NCI-H2227 (cell line): Measurements from ENCODE around the gene C11orf21.

Experiments
- DNase-seq: peaks from one replicate; lab custom pipeline; 2025; ENCODE audit not compliant: unreplicated experiment; lab: John Stamatoyannopoulos, UW

The C11orf21 gene

DNA sequence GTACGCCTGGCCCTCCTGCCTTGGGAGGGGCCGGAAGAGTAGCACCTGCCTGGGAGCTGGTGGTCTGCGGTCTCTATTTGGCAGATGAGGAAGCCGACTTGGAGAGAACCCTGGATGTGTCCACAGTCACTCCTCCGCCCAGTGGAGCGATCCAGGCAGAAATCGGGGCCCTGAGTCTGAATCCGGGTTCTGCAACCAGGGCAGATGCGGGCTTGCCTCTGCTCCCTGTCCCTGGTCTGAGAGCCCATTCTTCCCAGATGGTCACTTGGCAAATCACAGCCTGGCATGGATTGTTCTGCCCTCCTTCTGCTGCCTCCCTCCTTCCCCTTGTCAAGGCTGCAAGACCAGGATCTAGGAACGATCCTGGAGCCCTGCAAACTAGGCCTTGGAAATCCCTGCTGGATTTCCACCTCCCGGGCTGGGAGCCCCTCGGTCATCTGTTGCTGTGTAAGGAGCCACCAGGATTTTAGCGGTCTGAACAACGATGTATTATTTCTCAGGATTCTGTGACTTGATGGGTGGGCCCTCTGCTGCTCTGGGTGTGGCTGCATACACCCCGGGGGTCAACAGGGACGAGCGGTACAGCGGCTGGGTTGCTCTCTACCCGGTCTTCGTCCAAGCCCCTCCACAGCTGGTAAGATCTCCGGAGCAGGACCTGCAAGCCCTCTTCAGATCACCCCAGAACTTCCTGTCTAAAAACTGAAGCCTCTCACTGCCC lies 29.3 kb downstream of the C11orf21 start:
- no peak for DNase-seq

DNA sequence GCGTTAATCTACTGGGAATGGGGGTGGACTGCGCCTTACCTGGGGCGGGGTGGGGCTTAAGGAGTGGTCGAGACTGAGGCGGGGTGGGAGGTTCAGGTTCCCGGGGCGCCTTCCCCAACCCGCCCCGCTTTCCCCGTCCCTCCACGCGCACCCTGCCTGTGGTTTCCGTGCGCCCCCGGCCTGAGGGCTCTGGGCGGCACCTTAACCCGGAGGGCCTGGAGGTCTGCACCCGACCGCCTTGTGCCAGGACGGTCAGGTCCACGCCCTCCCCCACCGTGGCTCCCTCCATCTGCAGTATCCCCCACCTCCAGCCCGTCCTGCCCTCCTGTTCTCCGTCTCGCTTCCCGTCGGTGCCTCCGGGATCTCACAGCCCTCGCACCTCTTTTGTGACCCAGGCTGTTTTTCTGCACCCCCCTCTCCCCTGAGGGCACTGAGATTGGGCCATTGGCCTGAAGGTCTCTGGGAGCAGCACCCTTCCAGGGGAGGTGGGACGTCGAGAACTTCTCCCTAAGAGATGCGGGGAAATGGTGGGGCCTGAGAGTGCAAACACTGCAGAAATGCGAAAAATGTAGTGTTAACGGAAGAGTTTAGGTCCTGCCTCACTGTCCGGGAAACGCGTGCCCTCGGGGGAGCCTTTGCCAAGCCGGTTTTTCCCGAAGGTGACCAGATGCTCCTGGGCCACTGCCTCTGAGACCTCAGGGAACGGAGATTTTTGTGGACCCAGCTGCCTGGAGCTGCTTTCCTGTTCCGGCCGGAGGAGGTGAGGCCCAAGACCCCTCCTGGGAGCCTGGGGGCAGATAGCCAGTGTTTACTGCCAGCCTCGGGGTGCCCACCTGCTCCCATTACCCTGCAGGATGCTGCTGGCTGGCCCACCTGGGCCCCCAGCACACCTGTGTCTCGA lies 30.1 kb downstream of the C11orf21 start:
- no peak for DNase-seq

DNA sequence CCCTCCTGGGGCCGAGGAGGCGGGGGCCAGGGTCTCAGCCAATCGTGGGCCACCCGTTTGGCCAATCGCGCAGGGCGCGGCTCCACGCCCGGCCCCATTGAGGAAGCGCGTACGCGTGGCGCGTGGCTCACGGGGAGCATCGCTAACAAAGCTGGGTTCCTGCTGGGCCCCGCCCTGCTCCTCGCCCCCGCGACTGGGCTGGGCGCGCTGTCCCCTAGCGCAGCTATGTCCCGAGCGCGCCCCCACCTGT lies 30.7 kb downstream of the C11orf21 start:
- DNase-seq: no peak

DNA sequence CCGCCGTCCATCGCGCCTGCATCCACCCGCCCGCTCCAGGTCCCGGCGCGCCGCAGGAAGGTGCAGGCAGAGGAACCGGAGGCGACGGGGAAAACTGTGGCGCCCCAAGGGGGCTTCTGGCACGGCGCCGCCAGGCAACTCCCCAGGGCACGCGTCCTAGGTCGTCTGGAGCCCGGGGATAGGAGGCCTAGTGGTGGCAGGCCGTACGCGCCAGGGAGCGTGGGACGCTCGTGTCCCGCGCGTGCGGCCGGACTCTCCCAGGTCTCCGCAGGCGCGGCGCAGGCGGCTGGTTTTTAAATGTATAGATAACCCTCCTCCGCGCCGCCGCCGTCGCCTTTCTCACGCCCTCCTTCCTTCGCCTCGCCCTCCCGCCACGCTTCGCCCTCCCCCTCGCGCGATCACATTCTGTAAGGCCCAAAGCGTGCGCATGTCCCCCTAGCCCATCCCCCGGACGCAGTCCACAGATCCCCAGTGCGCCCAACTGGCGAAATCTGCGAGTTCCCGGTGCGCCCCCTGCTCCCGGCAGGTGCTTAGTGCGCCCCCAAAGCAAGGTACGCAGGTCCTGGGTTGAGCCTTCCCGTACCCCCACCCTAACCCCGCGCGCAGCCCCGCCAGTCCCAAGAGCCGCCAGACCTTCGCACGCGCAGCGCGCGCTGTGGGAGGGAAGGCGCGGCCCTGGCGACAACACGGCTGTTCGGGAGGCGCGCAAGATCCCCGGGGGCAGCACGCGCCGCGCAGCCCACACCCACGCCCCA lies 31.2 kb downstream of the C11orf21 start, which contains the start of gene ASCL2:
Gene ASCL2 (minus strand): TSS at position 267 of the 755 bp plus-strand sequence. CDS start 256 bp downstream, at position 11.
- no peak for DNase-seq

DNA sequence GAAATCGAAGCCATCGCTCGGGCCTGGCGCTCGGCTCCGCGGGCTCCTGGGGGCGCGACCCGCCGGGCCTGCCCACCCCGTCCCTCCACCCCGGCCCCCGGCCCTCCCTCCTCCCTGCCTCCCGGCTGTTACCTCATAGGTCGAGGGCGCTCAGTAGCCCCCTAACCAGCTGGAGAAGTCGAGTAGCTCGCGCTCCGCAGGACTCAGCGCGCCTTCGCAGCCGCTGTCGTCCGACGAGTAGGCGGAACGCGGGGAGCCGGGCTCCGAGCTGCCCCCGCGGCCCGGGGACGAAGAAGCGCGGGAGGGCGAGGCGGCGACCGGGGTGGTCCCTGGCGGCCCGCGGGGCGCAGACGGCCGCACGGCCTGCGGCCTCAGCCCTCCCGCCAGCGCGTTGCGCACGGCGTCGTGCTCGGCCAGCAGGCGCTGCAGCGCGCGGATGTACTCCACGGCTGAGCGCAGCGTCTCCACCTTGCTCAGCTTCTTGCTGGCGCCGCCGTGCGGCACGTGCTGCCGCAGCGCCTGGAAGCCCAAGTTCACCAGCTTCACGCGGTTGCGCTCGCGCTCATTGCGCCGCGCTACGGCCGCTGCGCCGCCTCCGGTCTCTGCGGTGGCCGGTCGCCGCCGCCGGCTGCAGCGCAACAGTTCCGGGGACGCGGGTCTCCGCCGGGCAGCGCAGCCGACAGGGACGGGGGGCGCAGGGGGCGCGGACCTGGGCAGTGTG lies 32.0 kb downstream of the C11orf21 start:
- DNase-seq: peak; percentile 90

DNA sequence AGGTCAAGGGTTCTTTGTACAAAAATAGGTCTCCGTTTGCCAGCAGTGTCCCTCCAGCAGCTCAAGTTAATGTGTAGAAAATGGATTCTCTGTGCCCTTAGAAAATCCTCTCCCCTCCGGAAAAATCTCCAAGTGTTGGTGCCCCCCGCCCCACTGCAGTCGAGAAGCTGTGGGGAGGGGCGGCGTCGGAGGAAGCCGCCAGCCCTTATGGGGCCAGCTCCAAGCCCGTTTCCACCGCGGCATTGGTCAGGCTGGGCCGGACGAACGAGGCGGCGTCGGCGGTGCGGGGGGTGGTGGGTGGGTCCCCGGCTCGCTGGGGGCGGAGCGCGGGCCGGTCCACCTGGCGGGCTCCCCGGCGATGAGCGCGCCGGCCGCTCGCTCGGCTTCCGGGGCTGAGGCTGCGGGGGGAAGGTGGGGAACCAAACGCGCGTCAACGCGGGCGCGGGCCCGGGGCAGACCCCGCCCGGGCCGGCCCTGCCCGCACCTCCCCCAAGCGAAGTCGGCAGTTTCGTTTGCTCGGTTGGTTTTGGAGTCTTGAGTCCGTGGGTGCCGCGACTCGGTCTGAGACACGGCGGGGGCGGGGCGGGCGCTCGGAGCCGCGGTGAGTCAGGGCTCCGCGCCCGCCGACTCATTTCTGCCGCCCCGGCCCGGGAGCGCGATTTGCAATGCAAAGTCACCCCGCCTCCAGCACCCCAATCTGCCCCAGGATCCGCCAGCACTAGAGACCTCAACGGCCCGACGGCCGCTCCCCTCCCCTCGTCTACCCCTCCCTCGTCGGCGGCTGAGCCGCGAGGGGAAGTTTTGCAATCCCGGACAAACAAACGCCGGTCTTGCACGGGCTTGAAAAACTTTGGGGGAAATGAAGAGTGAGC lies 32.8 kb downstream of the C11orf21 start:
- peak; percentile 75 for DNase-seq

DNA sequence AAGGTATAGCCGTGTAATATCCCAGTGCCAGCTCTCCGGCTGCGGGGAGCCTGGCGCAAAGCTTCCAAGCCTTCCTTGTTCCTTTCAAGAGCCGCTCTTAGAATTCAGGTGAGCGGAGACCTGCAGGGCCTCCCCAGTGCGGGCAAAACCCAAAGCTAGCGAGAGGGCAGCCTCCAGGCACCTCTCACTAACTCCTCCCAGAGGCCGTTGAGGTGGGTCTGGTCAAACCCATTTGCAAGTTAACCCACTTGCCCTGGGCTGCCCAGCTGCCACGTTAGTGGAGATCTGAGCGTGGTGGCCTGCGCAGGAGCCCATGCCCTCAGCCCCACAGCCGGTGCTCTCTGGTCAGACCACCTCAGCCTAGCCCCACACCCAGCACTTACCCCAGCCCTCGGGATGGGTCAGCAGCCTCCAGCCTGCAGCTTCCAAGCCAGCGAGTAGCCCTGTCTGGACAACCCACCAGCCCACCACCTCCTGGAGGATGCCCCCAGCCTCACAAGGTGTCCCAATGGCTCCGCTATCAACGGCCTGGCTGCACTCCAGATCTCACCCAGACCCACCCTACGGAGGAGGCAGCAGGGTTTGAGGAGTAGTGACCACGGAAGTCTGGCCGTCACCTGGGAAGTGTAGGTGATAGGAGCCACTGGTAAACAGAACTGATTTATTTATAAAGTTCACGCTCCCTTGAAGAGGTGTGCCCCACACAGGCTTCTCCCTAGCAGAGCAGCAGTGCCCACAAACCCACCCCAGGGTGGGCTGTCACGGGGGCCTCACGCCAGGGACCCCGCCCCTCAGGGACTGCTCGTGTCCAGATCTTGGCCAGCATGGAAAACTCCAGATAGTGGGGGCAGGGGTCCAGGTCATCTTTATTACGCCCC lies 33.6 kb downstream of the C11orf21 start:
- no peak for DNase-seq

- DNase-seq: no peak
Measured at GRCh38 chr11:2267306-2267850, 34.3 kb downstream of the C11orf21 start.

- no peak for DNase-seq
Measured at GRCh38 chr11:2266586-2267305, 35.0 kb downstream of the C11orf21 start.

GRCh38 chr11:2265854-2266585 lies 35.7 kb downstream of the C11orf21 start:
- no peak for DNase-seq

- DNase-seq: no peak
Measured at GRCh38 chr11:2265396-2265795, 36.3 kb downstream of the C11orf21 start.

- no peak for DNase-seq
Measured at GRCh38 chr11:2264366-2265053, 37.2 kb downstream of the C11orf21 start.

GRCh38 chr11:2263724-2264360 lies 37.9 kb downstream of the C11orf21 start:
- no peak for DNase-seq

DNA sequence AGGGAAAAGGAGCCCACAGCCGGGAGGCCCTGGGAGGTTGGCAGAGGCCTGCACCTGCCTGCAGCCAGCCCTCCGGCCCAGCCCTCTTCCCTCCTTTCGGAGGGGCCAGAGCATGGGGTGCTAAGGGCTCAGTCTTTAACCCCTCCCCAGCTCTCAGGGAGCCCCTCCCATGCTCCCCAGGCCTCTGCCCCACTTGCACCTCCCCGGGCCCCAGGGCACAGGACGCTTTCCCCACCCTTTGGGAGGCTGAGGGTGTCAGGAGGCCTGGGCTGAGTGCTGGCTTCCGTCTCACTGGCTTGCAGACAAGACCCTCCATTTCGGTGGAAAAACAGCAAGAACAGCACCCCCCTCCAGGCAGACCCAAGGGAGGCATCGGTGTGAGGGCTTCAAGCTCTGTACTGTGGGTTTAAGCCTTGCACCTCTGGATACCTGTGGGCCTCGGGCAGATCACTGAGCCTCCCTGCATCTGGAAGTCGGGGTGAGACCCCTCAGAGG lies 38.6 kb downstream of the C11orf21 start:
- DNase-seq: no peak

- no peak for DNase-seq
Measured at GRCh38 chr11:2262301-2263070, 39.2 kb downstream of the C11orf21 start.
